Measurements from ENCODE around the gene ZNF189.

ZNF189 gene

GRCh38 chr9:101455656-101456240, 57.1 kb downstream of the ZNF189 start:
- no peak for DNase-seq

GRCh38 chr9:101457003-101457402, 58.4 kb downstream of the ZNF189 start:
- DNase-seq = no peak

GRCh38 chr9:101458963-101459631, 60.4 kb downstream of the ZNF189 start:
- peak; percentile 81 for DNase-seq

All from eye (tissue), 1 donor.